Large intestine (tissue), 3 donors: Measurements from ENCODE around the gene CRNN. TPM values are rescaled to one million over a fixed set of nuclear protein-coding genes. Genes with fewer than 3 reads are reported as not detected.

Experiments
- DNase-seq, 2 donors: peaks; one replicate each; pipeline versions ENCODE4 v3.0.0 to v3.0.0-alpha.2; 2013
- H3K27ac ChIP-seq: one replicate; pipeline ENCODE4 v1.5.1; 2013; ENCODE audit warnings: low read length
- H3K27me3 ChIP-seq: 2 replicates; pipeline ENCODE4 v1.6.1; 2013; ENCODE audit warnings: low read length; ENCODE audit not compliant: control insufficient read depth, insufficient read depth
- H3K36me3 ChIP-seq: 2 replicates; pipeline ENCODE4 v1.6.1; 2013; ENCODE audit warnings: low read length; ENCODE audit not compliant: control insufficient read depth, insufficient read depth
- H3K4me1 ChIP-seq: one replicate; pipeline ENCODE4 v1.6.1; 2013; ENCODE audit warnings: low read length; ENCODE audit not compliant: control insufficient read depth, insufficient read depth
- H3K4me3 ChIP-seq: one replicate; pipeline ENCODE4 v1.5.1; 2013; ENCODE audit warnings: low read length
- H3K9me3 ChIP-seq: one replicate; pipeline ENCODE4 v1.6.1; 2013; ENCODE audit warnings: mild to moderate bottlenecking, low read depth, low read length, moderate library complexity; ENCODE audit not compliant: control insufficient read depth
- WGBS: methylation state at CpG from one replicate; pipeline ENCODE4 v1.1.5; 2013; ENCODE audit warnings: low lambda C conversion rate; ENCODE audit not compliant: insufficient coverage; 5-methylcytosine and 5-hydroxymethylcytosine counted together
- polyA plus RNA-seq: library from polyadenylated mRNA; unstranded; fragments of 120-200 nt; gene quantifications from one replicate; pipeline ENCODE4 v1.2.1, GENCODE V29; 2013

CRNN gene
- polyA plus RNA-seq, 1 donor: not detected

GRCh38 chr1:152426731-152427130 is 12.7 kb upstream of the CRNN start:
- H3K4me3 ChIP-seq: no peak overlapping the region
- no peak overlapping the region for H3K27ac ChIP-seq
- no peaks in the 10 kb centered on the region for H3K27me3 ChIP-seq
- no peaks in the 10 kb centered on the region for H3K9me3 ChIP-seq
- no peak for DNase-seq
- H3K4me1 ChIP-seq: no peaks in the 10 kb centered on the region
- H3K36me3 ChIP-seq: no peaks in the 10 kb centered on the region

GRCh38 chr1:152419917-152420316 is 5.9 kb upstream of the CRNN start:
- H3K27me3 ChIP-seq: peaks cover 9% of the 10 kb centered on the region
- DNase-seq: no peak
- H3K4me3 ChIP-seq: no peak overlapping the region
- WGBS: no CpG with 5 or more reads among the region's 1 CpG
- H3K36me3 ChIP-seq: no peaks in the 10 kb centered on the region
- no peaks in the 10 kb centered on the region for H3K9me3 ChIP-seq
- H3K27ac ChIP-seq: no peak overlapping the region
- no peaks in the 10 kb centered on the region for H3K4me1 ChIP-seq

GRCh38 chr1:152415454-152416227 is 1.6 kb upstream of the CRNN start:
- no peak for DNase-seq
- no peaks in the 10 kb centered on the region for H3K36me3 ChIP-seq
- 100% methylated on average over 1 of the region's 3 CpGs for whole genome bisulfite sequencing
- H3K27ac ChIP-seq: no peak overlapping the region
- no peaks in the 10 kb centered on the region for H3K4me1 ChIP-seq
- H3K27me3 ChIP-seq: peaks cover 9% of the 10 kb centered on the region
- no peaks in the 10 kb centered on the region for H3K9me3 ChIP-seq
- no peak overlapping the region for H3K4me3 ChIP-seq

GRCh38 chr1:152412756-152413155 is 1.3 kb downstream of the CRNN start:
- H3K4me3 ChIP-seq: no peak overlapping the region
- no peak for DNase-seq
- H3K9me3 ChIP-seq: no peaks in the 10 kb centered on the region
- no peaks in the 10 kb centered on the region for H3K4me1 ChIP-seq
- no peak overlapping the region for H3K27ac ChIP-seq
- H3K36me3 ChIP-seq: no peaks in the 10 kb centered on the region
- no CpG with 5 or more reads among the region's 2 CpGs for WGBS
- H3K27me3 ChIP-seq: peaks cover 9% of the 10 kb centered on the region

GRCh38 chr1:152411134-152411533 is 2.9 kb downstream of the CRNN start:
- H3K27ac ChIP-seq: no peak overlapping the region
- no peaks in the 10 kb centered on the region for H3K9me3 ChIP-seq
- no peak for DNase-seq
- no peak overlapping the region for H3K4me3 ChIP-seq
- WGBS: no CpG with 5 or more reads among the region's 2 CpGs
- no peaks in the 10 kb centered on the region for H3K36me3 ChIP-seq
- H3K4me1 ChIP-seq: no peaks in the 10 kb centered on the region
- H3K27me3 ChIP-seq: peaks cover 6% of the 10 kb centered on the region

GRCh38 chr1:152410599-152410998 is 3.5 kb downstream of the CRNN start:
- DNase-seq: no peak
- H3K36me3 ChIP-seq: no peaks in the 10 kb centered on the region
- no peak overlapping the region for H3K4me3 ChIP-seq
- no CpG with 5 or more reads among the region's 7 CpGs for WGBS
- H3K4me1 ChIP-seq: no peaks in the 10 kb centered on the region
- peaks cover 1% of the 10 kb centered on the region for H3K27me3 ChIP-seq
- no peak overlapping the region for H3K27ac ChIP-seq
- H3K9me3 ChIP-seq: no peaks in the 10 kb centered on the region

- Histone ChIP-seq H3K36me3 (no peaks in the 10 kb centered on the region), H3K9me3 (no peaks in the 10 kb centered on the region), H3K4me1 (no peaks in the 10 kb centered on the region), H3K27ac (no peak overlapping the region), H3K4me3 (no peak overlapping the region), H3K27me3 (no peaks in the 10 kb centered on the region)
- no CpG with 5 or more reads among the region's 3 CpGs for WGBS
- DNase-seq: no peak
These were observed 4.0 kb downstream of the CRNN start for GRCh38 chr1:152410028-152410427.

- Histone ChIP-seq H3K27me3 (no peaks in the 10 kb centered on the region), H3K4me1 (no peaks in the 10 kb centered on the region), H3K27ac (no peak overlapping the region), H3K4me3 (no peak overlapping the region), H3K36me3 (no peaks in the 10 kb centered on the region), H3K9me3 (no peaks in the 10 kb centered on the region)
- no peak for DNase-seq
- WGBS: 100% methylated on average over 2 of the region's 4 CpGs
These were observed 5.4 kb downstream of the CRNN start for GRCh38 chr1:152408664-152409063.

GRCh38 chr1:152398812-152399698 is 15.0 kb downstream of the CRNN start:
- no CpG with 5 or more reads among the region's 8 CpGs for WGBS

GRCh38 chr1:152397474-152397873 is 16.6 kb downstream of the CRNN start:
- no peak for DNase-seq
- Histone ChIP-seq H3K9me3 (no peaks in the 10 kb centered on the region), H3K27ac (no peak overlapping the region), H3K27me3 (peaks cover 5% of the 10 kb centered on the region), H3K4me1 (no peaks in the 10 kb centered on the region), H3K36me3 (no peaks in the 10 kb centered on the region), H3K4me3 (no peak overlapping the region)
- no CpG with 5 or more reads among the region's 5 CpGs for WGBS

More at GRCh38 chr1:152398812-152399698, 15.0 kb downstream of the CRNN start:
- H3K36me3 ChIP-seq: no peaks in the 10 kb centered on the region
- H3K27ac ChIP-seq: no peak overlapping the region
- H3K9me3 ChIP-seq: no peaks in the 10 kb centered on the region
- H3K4me1 ChIP-seq: no peaks in the 10 kb centered on the region
- H3K27me3 ChIP-seq: peaks cover 4% of the 10 kb centered on the region
- H3K4me3 ChIP-seq: no peak overlapping the region
- DNase-seq: peak in 1 of 2 donors; percentile 9
